SK-N-SH (cell line): Measurements from ENCODE around the gene EPHA6. TPM values are rescaled to one million over a fixed set of nuclear protein-coding genes. Genes with fewer than 3 reads are reported as not detected.

Experiments
- CTCF ChIA-PET: fragments of 300-600, 350-600 bp; formaldehyde crosslinking; extraction: SDS; loops from one replicate; lab custom pipeline; 2021; lab: Yijun Ruan, JAX
- POLR2A ChIA-PET: fragments of 350-600 bp; sonication (Branson Sonifier 250); formaldehyde crosslinking; extraction: SDS; loops from one replicate; lab custom pipeline; 2020; ENCODE audit warnings: antibody characterized with exemption, inconsistent platforms; lab: Yijun Ruan, JAX
- DNase-seq: peaks from one replicate; pipeline ENCODE4 v3.0.0; 2012
- H2AFZ ChIP-seq: fragments of 200-600 bp; sonication (generic); 2 replicates; pipeline ENCODE4 v1.8.1; 2016; ENCODE audit warnings: antibody characterized with exemption, mild to moderate bottlenecking, low read depth
- H3F3A ChIP-seq: fragments of 200-600 bp; sonication (generic); replicated peaks from 2 replicates; pipeline ENCODE3; 2016; ENCODE audit warnings: antibody characterized with exemption, mild to moderate bottlenecking; ENCODE audit not compliant: insufficient read depth
- H3K27ac ChIP-seq, 2 experiments: fragments of 200-500 bp in 1 of 2; fragments of 200-600 bp in 1 of 2; sonication (Bioruptor generic) in 1 of 2; sonication (generic), shearing (Covaris generic) in 1 of 2; 2 replicates each; pipeline versions ENCODE4 v1.5.1 to v1.6.1; 2014 to 2016; ENCODE audit warnings: low read depth in 2 of 2, inconsistent platforms in 1 of 2, low read length in 1 of 2, mild to moderate bottlenecking in 1 of 2, mixed read lengths in 1 of 2
- H3K27me3 ChIP-seq: fragments of 200-600 bp; sonication (generic), shearing (Covaris generic); 2 replicates; pipeline ENCODE4 v1.6.1; 2016; ENCODE audit warnings: mixed run types; ENCODE audit not compliant: insufficient read depth
- H3K36me3 ChIP-seq, 2 experiments: fragments of 200-500 bp in 1 of 2; fragments of 200-600 bp in 1 of 2; sonication (Bioruptor generic) in 1 of 2; sonication (generic) in 1 of 2; replicated peaks in 1 of 2; 2 replicates each; pipeline versions ENCODE3 to v1.5.1; 2014 to 2016; ENCODE audit warnings: low read length in 1 of 2, mild to moderate bottlenecking in 1 of 2; ENCODE audit not compliant: insufficient read depth in 2 of 2, control insufficient read depth in 1 of 2
- H3K4me1 ChIP-seq, 2 experiments: fragments of 200-500 bp in 1 of 2; fragments of 200-600 bp in 1 of 2; sonication (Bioruptor generic) in 1 of 2; sonication (generic), shearing (Covaris generic) in 1 of 2; 2 replicates each; pipeline versions ENCODE4 v1.5.1 to v1.6.1; 2014 to 2016; ENCODE audit warnings: low read depth in 1 of 2, low read length in 1 of 2, mixed run types in 1 of 2; ENCODE audit not compliant: insufficient read depth in 2 of 2, control insufficient read depth in 1 of 2
- H3K4me2 ChIP-seq: fragments of 200-600 bp; sonication (generic), shearing (Covaris generic); 2 replicates; pipeline ENCODE4 v1.6.1; 2017; ENCODE audit warnings: mixed run types
- H3K4me3 ChIP-seq, 2 experiments: fragments of 200-500 bp in 1 of 2; fragments of 200-600 bp in 1 of 2; sonication (Bioruptor generic) in 1 of 2; sonication (generic), shearing (Covaris generic) in 1 of 2; 2 replicates each; pipeline versions ENCODE4 v1.5.1 to v1.8.1; 2014 to 2016; ENCODE audit warnings: low read depth in 2 of 2, inconsistent platforms in 1 of 2, low read length in 1 of 2, mild to moderate bottlenecking in 1 of 2, mixed read lengths in 1 of 2, moderate library complexity in 1 of 2
- H3K79me2 ChIP-seq: fragments of 200-600 bp; sonication (generic); 2 replicates; pipeline ENCODE4 v1.8.1; 2017; ENCODE audit warnings: mild to moderate bottlenecking; ENCODE audit not compliant: insufficient read depth
- H3K9ac ChIP-seq: fragments of 200-600 bp; sonication (generic); 2 replicates; pipeline ENCODE4 v1.6.1; 2017; ENCODE audit warnings: mixed run types
- H3K9me2 ChIP-seq: fragments of 200-600 bp; sonication (generic); 2 replicates; pipeline ENCODE4 v1.6.1; 2017; ENCODE audit warnings: mixed run types
- H3K9me3 ChIP-seq: fragments of 200-600 bp; sonication (generic); 2 replicates; pipeline ENCODE4 v1.6.1; 2017; ENCODE audit warnings: mixed run types, mild to moderate bottlenecking, moderate library complexity
- H4K20me1 ChIP-seq: fragments of 200-600 bp; sonication (generic); 2 replicates; pipeline ENCODE4 v1.6.1; 2017; ENCODE audit warnings: mild to moderate bottlenecking, mixed run types; ENCODE audit not compliant: insufficient read depth
- ELF1 ChIP-seq: IDR thresholded peaks from 2 replicates; pipeline ENCODE4 v1.4.0; 2012
- FOSL2 ChIP-seq: IDR thresholded peaks from 2 replicates; pipeline ENCODE4 v1.4.0; 2012; ENCODE audit warnings: low read depth, mild to moderate bottlenecking, moderate library complexity, borderline replicate concordance
- GABPA ChIP-seq: IDR thresholded peaks from 2 replicates; pipeline ENCODE4 v1.4.0; 2012; ENCODE audit warnings: low read depth, mild to moderate bottlenecking
- IRF3 ChIP-seq: fragments of 150-350 bp; IDR thresholded peaks from 2 replicates; pipeline ENCODE4 v1.6.1; 2016; ENCODE audit warnings: mild to moderate bottlenecking, low read depth, low read length
- MAX ChIP-seq: IDR thresholded peaks from 2 replicates; pipeline ENCODE4 v1.4.0; 2012; ENCODE audit warnings: low read depth
- NRF1 ChIP-seq: IDR thresholded peaks from 2 replicates; pipeline ENCODE4 v1.6.1; 2012; ENCODE audit warnings: low read depth, mild to moderate bottlenecking, low read length
- RCOR1 ChIP-seq: fragments of 150-350 bp; IDR thresholded peaks from 2 replicates; pipeline ENCODE4 v1.6.1; 2017; ENCODE audit warnings: antibody characterized with exemption, low read length
- REST ChIP-seq: IDR thresholded peaks from 2 replicates; pipeline ENCODE4 v1.6.1; 2012; ENCODE audit warnings: mild to moderate bottlenecking, low read depth, low read length, moderate library complexity
- RFX5 ChIP-seq: IDR thresholded peaks from 2 replicates; pipeline ENCODE4 v1.6.1; 2012; ENCODE audit warnings: mild to moderate bottlenecking, improper control_type of control experiment, low read length
- RXRA ChIP-seq: IDR thresholded peaks from 2 replicates; pipeline ENCODE4 v1.4.0; 2012; ENCODE audit warnings: low read depth, mild to moderate bottlenecking, borderline replicate concordance
- SIN3A ChIP-seq: IDR thresholded peaks from 2 replicates; pipeline ENCODE4 v1.6.1; 2012; ENCODE audit warnings: low read depth, mild to moderate bottlenecking, low read length, moderate library complexity, borderline replicate concordance
- TAF1 ChIP-seq: IDR thresholded peaks from 2 replicates; pipeline ENCODE4 v1.6.1; 2012; ENCODE audit warnings: low read depth, mild to moderate bottlenecking, low read length, moderate library complexity, borderline replicate concordance
- TEAD4 ChIP-seq: IDR thresholded peaks from 2 replicates; pipeline ENCODE4 v1.4.0; 2012; ENCODE audit warnings: mild to moderate bottlenecking, borderline replicate concordance; ENCODE audit not compliant: insufficient read depth
- WGBS: methylation state at CpG from one replicate; pipeline ENCODE4 v1.1.6; 2017; ENCODE audit warnings: low lambda C conversion rate; 5-methylcytosine and 5-hydroxymethylcytosine counted together
- polyA plus RNA-seq, 3 experiments: library from polyadenylated mRNA; depleted of rRNA; stranded (reverse); fragments of >200 nt; gene quantifications; 2 replicates each; pipeline ENCODE4 v1.2.3, GENCODE V29; 2012

EPHA6 gene
- polyA plus RNA-seq, 1 of the 3 experiments (the other 2 are of a cell fraction): not detected

- TF ChIP-seq IRF3: no peak
- TF ChIP-seq REST: no peak
- no peak for TF ChIP-seq GABPA
Observed at GRCh38 chr3:97257942-97258697, 443.7 kb downstream of the EPHA6 start (continued).

DNA sequence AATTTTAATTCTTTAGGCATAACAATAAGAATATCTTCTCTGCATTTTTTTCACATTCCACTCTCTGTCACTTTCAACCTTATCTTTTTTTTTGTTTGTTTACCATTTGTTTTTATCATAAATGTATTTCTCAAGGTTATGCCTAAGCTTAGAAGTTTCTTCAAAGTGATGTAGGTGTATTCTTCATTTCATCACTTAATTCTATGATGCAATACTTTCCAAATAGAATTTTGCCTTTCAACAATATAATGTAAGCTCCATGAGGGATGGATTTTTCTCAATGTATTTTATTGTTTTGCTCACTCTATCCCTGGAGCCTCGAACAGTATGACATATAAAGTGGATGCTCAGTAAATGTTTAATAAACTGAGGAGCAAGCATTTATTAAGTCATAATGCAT, 444.9 kb downstream of the EPHA6 start:
- Histone ChIP-seq H4K20me1 (no peaks in the 10 kb centered on the region), H3K9ac (no peak overlapping the region), H3F3A (no peaks in the 10 kb centered on the region), H3K4me2 (no peak overlapping the region), H3K36me3 (no peaks in the 10 kb centered on the region), H2AFZ (no peak overlapping the region), H3K27me3 (no peaks in the 10 kb centered on the region), H3K4me1 (no peaks in the 10 kb centered on the region), H3K4me3 (no peak overlapping the region), H3K79me2 (no peaks in the 10 kb centered on the region), H3K9me2 (no peaks in the 10 kb centered on the region), H3K27ac (no peak overlapping the region), H3K9me3 (no peaks in the 10 kb centered on the region)
- 4% methylated on average over 1 of the region's 1 CpG for WGBS
- DNase-seq: no peak
- ChIA-PET CTCF (no interaction called here), POLR2A (no interaction called here)
- no peak for TF ChIP-seq TEAD4

DNA sequence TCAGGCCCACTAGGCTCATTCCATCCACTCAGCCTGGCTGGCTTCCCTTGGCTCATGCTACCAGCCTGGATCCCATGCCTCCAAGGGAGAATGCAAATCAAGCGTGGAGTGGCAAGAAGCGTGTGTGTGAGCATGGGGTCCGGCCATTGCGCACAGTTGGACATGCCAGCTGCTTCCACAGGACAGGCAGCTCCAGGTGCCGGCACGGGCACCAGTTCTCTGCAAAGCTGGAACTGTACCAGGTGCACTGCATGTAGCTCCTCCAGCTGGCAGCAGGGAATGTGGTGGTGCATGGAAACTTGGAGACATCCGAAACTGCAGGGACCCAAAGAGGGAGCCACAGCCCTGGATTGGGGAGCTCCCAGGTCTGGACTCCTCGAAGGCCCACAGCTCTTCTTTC, 449.8 kb downstream of the EPHA6 start:
- TF ChIP-seq SIN3A (no peak), RXRA (no peak), RFX5 (no peak), NRF1 (no peak), ELF1 (no peak), RCOR1 (no peak), FOSL2 (no peak), MAX (no peak), IRF3 (no peak), TAF1 (no peak)
- TF ChIP-seq, all 33 proteins: peak for 0
- Histone ChIP-seq H3K9me2 (no peaks in the 10 kb centered on the region), H4K20me1 (no peaks in the 10 kb centered on the region), H3K27ac (no peak overlapping the region), H3K36me3 (no peaks in the 10 kb centered on the region), H3K79me2 (no peaks in the 10 kb centered on the region), H3F3A (no peaks in the 10 kb centered on the region), H3K9me3 (no peaks in the 10 kb centered on the region), H3K4me2 (no peak overlapping the region), H3K9ac (no peak overlapping the region), H2AFZ (no peak overlapping the region), H3K27me3 (no peaks in the 10 kb centered on the region), H3K4me3 (no peak overlapping the region), H3K4me1 (no peaks in the 10 kb centered on the region)
- DNase-seq: no peak
- CTCF ChIA-PET: interaction anchor here (0.7 kb wide), 1 partner anchor 15 kb away, joined by 3 read pairs; no protein-coding TSS in a partner anchor
- POLR2A ChIA-PET: no interaction called here
- 30% methylated on average over 7 of the region's 8 CpGs for WGBS
